Measurements from ENCODE around the gene SLC25A10.
"Not testable (repeated sequence)": the region's sequence is repeated elsewhere in the genome, so short reads cannot be mapped to it uniquely, and the experiment has no call there.

The SLC25A10 gene, protein sequence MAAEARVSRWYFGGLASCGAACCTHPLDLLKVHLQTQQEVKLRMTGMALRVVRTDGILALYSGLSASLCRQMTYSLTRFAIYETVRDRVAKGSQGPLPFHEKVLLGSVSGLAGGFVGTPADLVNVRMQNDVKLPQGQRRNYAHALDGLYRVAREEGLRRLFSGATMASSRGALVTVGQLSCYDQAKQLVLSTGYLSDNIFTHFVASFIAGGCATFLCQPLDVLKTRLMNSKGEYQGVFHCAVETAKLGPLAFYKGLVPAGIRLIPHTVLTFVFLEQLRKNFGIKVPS

DNA sequence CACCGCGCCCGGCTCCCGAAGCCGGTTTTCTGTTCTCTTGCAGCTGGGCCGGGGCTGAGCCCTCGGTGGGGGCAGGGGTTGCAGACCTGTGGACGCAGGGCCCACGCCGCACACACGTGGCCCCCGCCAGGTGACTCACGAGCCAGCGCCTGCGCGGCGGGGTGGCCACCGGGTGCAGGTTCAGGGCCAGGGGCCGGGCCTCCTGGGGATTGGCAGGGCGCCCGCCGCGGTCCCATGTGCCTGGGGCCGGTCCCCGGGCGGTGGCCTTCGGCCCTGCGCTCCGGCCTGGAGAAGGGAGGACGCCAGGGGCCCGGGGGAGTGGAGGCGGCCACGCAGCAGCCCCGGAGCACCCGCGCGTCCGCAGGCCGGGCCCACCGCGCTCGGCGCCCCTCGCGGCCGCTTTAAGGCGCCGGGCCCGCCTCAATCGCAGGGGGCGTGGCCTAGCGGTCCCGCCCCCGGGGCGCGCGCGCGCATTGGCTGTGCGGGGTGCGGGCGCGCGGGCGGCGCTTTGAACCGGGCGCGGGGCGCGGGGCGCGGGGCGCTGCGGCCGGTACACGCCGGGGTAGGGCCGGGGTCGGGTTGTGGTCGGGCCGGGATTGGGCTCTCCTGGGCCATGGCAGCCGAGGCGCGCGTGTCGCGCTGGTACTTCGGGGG, at the start of gene SLC25A10:
TSS of gene SLC25A10 (plus strand) at position 471 of the 654 bp plus-strand sequence. CDS start at position 614, 143 bp downstream.
- DNase-seq (ENCODE audit: low read depth in 4 of 4, low spot score in 1 of 4): peak; percentile 54 to 84 (median 71)

GRCh38 chr17:81664051-81664470, 48.0 kb upstream of the SLC25A10 start:
- no peak for DNase-seq (ENCODE audit: low read depth in 4 of 4, low spot score in 1 of 4)

DNA sequence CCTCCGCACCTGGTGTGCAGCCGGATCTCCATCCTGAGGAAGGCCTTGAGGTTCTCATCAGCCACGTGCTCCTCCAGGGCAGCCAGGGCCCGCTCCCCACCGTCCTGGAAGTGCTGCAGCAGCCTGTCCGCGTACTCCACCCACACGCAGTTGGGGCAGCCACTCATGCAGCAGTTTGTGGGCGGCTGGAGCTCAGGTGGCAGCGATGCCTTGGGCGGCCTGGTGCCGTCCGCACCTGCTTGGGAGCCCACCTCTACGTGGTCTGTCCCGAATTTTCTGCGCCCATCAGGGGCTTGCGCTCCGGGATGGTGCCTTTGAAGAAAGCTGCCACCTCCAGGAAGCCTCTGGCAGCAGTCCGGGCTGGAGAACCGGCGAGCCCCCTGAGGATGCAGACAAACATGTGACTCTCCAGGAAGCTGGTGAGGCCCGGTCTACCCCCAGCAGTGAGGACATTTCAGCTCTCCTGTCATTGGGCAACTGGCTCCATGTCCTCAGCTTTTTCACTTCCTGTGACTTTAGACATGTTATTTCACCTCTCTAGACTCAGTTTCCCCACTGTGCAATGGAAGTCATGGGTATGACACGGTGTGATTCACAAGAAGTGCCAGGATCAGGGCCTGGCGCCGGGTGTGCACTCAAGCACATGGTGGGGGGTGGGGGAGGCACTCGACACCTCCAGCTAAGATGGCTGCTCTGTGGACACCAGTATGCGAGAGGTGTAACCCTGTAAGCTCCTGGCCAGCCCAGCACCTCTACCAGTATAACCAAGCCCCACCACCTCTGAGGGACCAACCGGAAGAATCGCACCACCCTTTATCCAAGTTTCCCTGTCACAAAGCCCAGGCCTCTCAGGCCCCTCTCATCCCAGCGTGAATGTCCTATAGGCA, 46.6 kb upstream of the SLC25A10 start:
- peak in 3 of 4 experiments; percentile 43 to 66 (median 53) for DNase-seq (ENCODE audit: low read depth in 4 of 4, low spot score in 1 of 4)

- no peak for DNase-seq (ENCODE audit: low read depth in 4 of 4, low spot score in 1 of 4)
These were observed 46.1 kb upstream of the SLC25A10 start for GRCh38 chr17:81666092-81666341.

DNA sequence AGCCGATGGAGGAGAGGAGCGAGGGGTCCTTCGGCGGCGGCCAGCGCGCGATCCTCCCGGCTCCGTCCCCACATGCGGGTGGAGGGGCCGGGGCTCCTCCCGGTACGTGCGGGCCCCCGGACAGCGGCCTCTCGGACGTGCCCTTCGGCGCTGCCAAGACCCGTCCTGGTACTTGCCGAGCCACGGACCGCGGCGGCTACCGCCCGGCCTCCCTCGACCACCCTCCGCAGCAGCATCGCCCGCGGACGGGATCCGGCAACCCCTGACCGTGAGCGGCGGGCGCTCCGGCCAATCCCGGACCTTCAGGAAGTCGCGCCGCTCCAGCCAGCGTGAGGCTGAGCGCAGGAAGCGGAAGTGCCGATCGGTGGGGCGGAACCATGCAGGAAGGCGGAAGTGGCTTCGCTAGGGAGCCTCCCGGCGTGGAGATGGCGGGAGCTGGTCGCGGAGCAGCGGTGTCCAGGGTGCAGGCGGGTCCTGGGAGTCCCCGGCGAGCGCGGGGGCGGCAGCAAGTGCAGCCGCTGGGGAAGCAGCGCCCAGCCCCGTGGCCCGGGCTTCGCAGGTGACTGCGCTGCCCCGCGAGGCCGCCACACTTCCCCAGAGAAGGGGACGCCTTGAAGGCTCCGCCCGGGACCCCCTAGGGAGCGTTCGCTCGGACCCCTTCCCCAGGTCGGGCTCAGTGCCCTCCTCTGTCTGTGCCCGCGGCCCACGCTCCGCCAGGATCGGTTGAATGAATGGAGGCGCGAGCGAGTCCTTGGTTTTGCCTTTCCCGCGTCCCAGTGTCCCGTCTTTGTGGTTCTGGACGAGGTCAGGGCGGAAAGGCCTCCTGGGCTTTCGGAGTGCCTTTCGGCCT, 45.5 kb upstream of the SLC25A10 start, which contains the start of the genes CCDC137 and OXLD1:
TSS of gene CCDC137 (plus strand) at position 396 of the 850 bp plus-strand sequence. CDS start at position 426, 30 bp downstream.
TSS of gene OXLD1 (minus strand) at position 264 of the 850 bp plus-strand sequence. CDS start at position 236, 28 bp downstream.
- peak; percentile 78 to 91 (median 86) for DNase-seq (ENCODE audit: low read depth in 4 of 4, low spot score in 1 of 4)

DNA sequence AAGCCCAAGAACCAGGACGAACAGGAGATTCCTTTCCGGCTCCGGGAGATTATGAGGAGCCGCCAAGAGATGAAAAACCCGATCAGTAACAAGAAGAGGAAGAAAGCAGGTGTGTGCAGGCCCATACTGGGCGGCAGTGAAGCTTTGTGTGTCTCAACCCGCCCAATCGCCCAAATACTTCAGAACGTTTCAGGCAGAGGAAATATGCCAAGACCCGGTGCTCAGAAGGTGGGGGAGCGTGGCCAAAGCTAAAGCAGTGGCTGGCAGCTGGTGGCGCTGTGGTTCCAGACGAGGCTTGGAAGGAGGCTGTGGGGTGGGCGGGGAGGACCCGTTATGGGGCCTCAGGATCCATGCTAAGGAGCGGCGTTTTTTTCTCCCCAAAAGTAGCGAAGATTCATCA, 44.3 kb upstream of the SLC25A10 start:
- no peak for DNase-seq (ENCODE audit: low read depth in 4 of 4, low spot score in 1 of 4)

DNA sequence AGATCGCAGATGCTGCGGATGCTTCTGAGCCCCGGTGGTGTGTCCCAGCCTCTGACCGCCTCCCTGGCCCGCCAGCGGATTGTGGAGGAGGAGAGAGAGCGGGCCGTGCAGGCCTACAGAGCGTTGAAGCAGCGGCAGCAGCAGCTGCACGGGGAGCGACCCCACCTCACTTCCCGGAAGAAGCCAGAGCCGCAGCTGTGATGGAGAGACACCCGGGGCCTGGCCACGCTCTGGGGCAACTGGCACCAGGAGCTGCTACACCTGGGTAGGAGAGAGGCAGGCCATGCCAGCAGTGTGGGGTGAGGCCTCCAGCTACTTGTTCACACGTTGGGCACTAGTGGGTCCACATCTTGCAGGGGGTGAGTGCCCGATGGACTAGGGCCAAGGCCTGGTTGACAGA, 39.6 kb upstream of the SLC25A10 start:
- DNase-seq (ENCODE audit: low read depth in 4 of 4, low spot score in 1 of 4): no peak

DNA sequence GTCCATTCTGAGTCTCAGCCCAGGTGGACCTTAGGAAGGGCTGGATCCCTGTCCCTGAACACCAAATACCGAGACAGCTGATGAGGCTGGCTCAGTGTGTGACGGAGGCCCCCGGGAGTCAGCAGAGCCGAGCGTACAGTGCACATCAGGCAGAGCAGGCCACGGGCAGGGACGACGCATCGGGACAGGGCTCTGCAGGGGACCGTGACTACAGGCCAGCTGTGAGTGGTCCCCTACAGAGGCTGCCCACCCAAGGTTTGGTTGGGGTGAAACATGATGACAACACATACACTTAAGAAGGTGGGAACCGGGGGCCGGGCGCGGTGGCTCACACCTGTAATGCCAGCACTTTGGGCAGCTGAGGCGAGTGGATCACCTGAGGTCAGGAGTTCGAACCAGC, 39.1 kb upstream of the SLC25A10 start:
- DNase-seq (ENCODE audit: low read depth in 4 of 4, low spot score in 1 of 4): no peak

GRCh38 chr17:81673561-81674258, 38.4 kb upstream of the SLC25A10 start:
- no peak for DNase-seq (ENCODE audit: low read depth in 4 of 4, low spot score in 1 of 4)

DNA sequence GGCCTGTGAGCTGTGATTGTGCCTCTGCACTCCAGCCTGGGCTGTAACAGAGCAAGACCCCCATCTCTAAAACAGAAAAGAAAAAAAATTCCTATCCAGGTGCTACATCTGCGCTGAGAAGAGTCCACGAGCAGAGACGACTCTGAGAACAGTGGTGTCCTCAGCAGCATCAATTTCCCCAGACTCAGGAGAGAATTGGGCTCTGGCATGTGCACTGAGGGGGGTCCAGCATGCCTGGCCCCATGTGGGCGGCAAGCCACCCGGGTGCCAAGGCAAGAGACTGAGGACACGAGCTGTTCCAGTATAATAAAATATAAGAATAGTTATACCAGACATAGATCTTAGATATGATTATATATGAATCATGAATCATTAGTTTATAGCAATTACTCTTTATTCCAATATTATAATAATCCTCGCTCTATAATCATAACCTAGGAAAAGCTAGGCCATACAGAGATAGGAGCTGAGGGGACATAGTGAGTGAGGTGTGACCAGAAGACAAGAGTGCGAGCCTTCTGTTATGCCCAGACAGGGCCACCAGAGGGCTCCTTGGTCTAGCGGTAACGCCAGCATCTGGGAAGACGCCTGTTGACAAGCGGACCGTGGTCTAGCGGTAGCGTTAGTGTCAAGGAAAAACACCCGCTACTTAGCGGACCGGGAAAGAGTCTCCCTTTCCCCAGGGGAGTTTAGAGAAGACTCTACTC, 36.4 kb upstream of the SLC25A10 start:
- not testable (repeated sequence) for DNase-seq (ENCODE audit: low read depth in 4 of 4, low spot score in 1 of 4)

GRCh38 chr17:81676906-81677305, 35.2 kb upstream of the SLC25A10 start:
- DNase-seq (ENCODE audit: low read depth in 4 of 4, low spot score in 1 of 4): no peak

GRCh38 chr17:81680150-81680549, 31.9 kb upstream of the SLC25A10 start:
- DNase-seq (ENCODE audit: low read depth in 4 of 4, low spot score in 1 of 4): no peak

GRCh38 chr17:81681672-81682071, 30.4 kb upstream of the SLC25A10 start:
- no peak for DNase-seq (ENCODE audit: low read depth in 4 of 4, low spot score in 1 of 4)

GRCh38 chr17:81682565-81683207, 29.4 kb upstream of the SLC25A10 start:
- DNase-seq (ENCODE audit: low read depth in 4 of 4, low spot score in 1 of 4): no peak

DNA sequence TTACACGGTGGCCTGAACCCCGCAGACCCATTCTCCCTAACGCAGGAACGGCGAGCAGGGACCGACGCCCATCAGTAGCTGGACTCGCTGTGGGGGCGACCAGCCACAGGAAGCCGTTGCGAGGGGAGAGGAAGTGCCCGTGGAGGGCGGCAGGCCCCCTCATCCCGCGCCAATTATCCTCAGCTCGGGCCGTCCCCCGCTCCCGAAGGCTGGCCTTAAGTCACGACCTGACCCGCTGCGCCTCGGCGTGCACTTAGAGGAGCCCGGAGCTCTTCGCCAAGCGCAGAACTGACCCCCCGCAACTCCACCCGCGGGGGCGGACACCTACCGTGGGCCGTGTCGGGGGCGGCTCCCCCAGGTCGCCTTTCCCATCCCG, 28.9 kb upstream of the SLC25A10 start:
- no peak for DNase-seq (ENCODE audit: low read depth in 4 of 4, low spot score in 1 of 4)

DNA sequence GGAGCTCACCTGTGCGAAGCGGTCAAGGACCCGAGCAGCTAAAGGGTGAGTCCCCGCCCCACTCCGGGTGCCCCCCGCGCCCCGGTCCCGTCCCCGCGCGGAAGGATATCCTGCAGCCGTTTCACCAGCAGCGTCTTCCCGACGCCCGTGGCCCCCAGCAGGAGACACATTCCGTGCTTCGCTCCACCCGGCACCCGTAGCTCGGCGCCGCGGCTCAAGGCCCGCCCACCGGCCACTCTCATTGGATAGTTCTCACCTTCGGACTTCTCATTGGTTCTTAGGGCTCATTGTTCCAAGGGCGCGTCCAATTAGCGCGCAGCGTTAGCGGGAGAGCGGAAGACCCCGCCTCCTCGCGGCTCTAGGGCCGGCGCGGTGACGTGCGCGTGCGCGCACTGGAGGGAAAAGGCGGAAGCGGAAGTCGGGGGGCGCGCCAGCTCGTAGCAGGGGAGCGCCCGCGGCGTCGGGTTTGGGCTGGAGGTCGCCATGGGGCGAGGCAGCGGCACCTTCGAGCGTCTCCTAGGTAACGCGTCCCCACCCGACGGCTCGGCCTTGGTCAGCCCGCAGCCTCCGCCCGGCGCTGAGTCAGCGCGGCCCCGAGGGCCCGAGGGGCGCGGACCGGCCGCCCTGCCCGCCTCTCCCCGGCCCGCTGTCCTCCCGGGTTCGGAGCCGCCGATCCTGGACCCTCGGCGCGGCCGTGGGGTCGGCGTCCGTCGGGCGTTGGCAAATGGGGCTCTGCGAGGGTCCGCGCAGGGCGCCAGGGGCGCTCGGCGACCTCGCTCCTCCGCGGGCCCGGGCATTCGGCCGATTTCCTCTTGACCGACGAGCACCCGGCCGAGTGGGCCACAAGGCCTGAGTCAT, 28.3 kb upstream of the SLC25A10 start, which contains the start of the genes ARL16 and HGS:
TSS of gene ARL16 (minus strand) at position 214 of the 858 bp plus-strand sequence. CDS start at position 170, 44 bp downstream.
TSS of gene HGS (plus strand) at position 428 of the 858 bp plus-strand sequence. CDS start at position 484, 56 bp downstream.
- peak; percentile 88 to 96 (median 90) for DNase-seq (ENCODE audit: low read depth in 4 of 4, low spot score in 1 of 4)

- DNase-seq (ENCODE audit: low read depth in 4 of 4, low spot score in 1 of 4): no peak
These were observed 27.6 kb upstream of the SLC25A10 start for GRCh38 chr17:81684442-81684911.

DNA sequence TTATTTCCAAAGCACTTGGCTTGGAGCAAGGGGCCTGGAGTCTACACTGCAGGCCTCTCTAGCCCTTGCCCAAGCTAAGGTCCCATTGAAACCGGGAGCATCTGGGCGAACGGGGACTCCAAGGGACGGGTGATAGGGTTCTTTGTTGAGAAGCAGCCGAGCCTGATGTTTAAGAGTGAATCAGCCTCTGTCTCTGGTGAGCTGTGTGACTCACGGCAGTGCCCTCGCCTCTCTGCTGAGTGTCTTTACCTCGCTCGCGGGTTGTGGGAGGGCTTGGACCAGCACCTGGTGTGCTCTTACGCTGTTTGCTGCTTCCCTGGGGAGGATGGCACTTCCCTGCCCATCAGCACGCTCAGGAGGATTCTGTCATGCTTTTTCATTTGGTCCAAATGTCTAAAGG, 27.0 kb upstream of the SLC25A10 start:
- peak in 1 of 4 experiments; percentile 46 for DNase-seq (ENCODE audit: low read depth in 4 of 4, low spot score in 1 of 4)
